SIG-M5 (cell line): Measurements from ENCODE around the gene RASSF8.

Experiments
- DNase-seq: peaks from one replicate; lab custom pipeline; 2025; lab: John Stamatoyannopoulos, UW

Gene RASSF8

GRCh38 chr12:26106347-26106746 lies 147.9 kb downstream of the RASSF8 start:
- DNase-seq: no peak

- no peak for DNase-seq
Measured at GRCh38 chr12:26108915-26109314, 150.4 kb downstream of the RASSF8 start.

GRCh38 chr12:26109343-26109881 lies 150.9 kb downstream of the RASSF8 start:
- DNase-seq: no peak

- DNase-seq: no peak
Measured at GRCh38 chr12:26112232-26112631, 153.8 kb downstream of the RASSF8 start.

GRCh38 chr12:26112703-26113147 lies 154.2 kb downstream of the RASSF8 start:
- no peak for DNase-seq

- DNase-seq: no peak
Measured at GRCh38 chr12:26113181-26113654, 154.7 kb downstream of the RASSF8 start.

- DNase-seq: no peak
Measured at GRCh38 chr12:26113853-26114719, 155.6 kb downstream of the RASSF8 start.

- no peak for DNase-seq
Measured at GRCh38 chr12:26114720-26115401, 156.4 kb downstream of the RASSF8 start.

GRCh38 chr12:26116829-26117715 lies 158.6 kb downstream of the RASSF8 start:
- no peak for DNase-seq

- no peak for DNase-seq
Measured at GRCh38 chr12:26118308-26118707, 159.8 kb downstream of the RASSF8 start.

- DNase-seq: no peak
Measured at GRCh38 chr12:26119391-26119989, 161.0 kb downstream of the RASSF8 start.

GRCh38 chr12:26120561-26121274 lies 162.2 kb downstream of the RASSF8 start:
- DNase-seq: no peak

GRCh38 chr12:26121323-26122060 lies 163.0 kb downstream of the RASSF8 start:
- no peak for DNase-seq

- DNase-seq: no peak
Measured at GRCh38 chr12:26122061-26122680, 163.7 kb downstream of the RASSF8 start.

GRCh38 chr12:26122681-26123481 lies 164.4 kb downstream of the RASSF8 start:
- DNase-seq: no peak

- no peak for DNase-seq
Measured at GRCh38 chr12:26123482-26123980, 165.0 kb downstream of the RASSF8 start.

- DNase-seq: no peak
Measured at GRCh38 chr12:26124446-26125399, 166.2 kb downstream of the RASSF8 start, which contains the start of gene BHLHE41. Gene BHLHE41 (minus strand): TSS chr12:26125037. CDS start chr12:26124779, 258 bp downstream.
